Activated CD8-positive, alpha-beta T cell treated with anti-CD3 and anti-CD28 coated beads for 36 hours (primary cell): Measurements from ENCODE around the gene PTPRN2. TPM values are rescaled to one million over a fixed set of nuclear protein-coding genes. Genes with fewer than 3 reads are reported as not detected.

Source experiments
- ATAC-seq: fragments of 200-7000 bp; cut with Tn5 transposase; one replicate; pipeline ENCODE4 v1.10.0; 2021; ENCODE audit warnings: mild to moderate bottlenecking, moderate library complexity
- CTCF ChIA-PET: fragments of 350-600 bp; sonication (Branson Sonifier 250); formaldehyde crosslinking; loops from one replicate; lab custom pipeline; 2021; ENCODE audit warnings: antibody characterized with exemption; lab: Charles Lee
- POLR2A ChIA-PET: fragments of 350-600 bp; sonication (Branson Sonifier 250); formaldehyde crosslinking; loops from one replicate; lab custom pipeline; 2021; ENCODE audit warnings: antibody characterized with exemption; lab: Charles Lee
- DNase-seq: peaks from one replicate; pipeline ENCODE4 v3.0.0-alpha.2; 2020
- H3K27ac Mint-ChIP-seq: one replicate; pipeline ENCODE4 v1.8.0; 2021; ENCODE audit warnings: mild to moderate bottlenecking, mixed read lengths
- H3K27me3 Mint-ChIP-seq: one replicate; pipeline ENCODE4 v1.8.0; 2021; ENCODE audit warnings: mixed read lengths
- H3K36me3 Mint-ChIP-seq: one replicate; pipeline ENCODE4 v1.8.0; 2021; ENCODE audit warnings: low read depth, mixed read lengths
- H3K4me1 Mint-ChIP-seq: one replicate; pipeline ENCODE4 v1.8.0; 2021; ENCODE audit warnings: low read depth, mixed read lengths
- H3K4me3 Mint-ChIP-seq: one replicate; pipeline ENCODE4 v1.8.0; 2021; ENCODE audit warnings: mild to moderate bottlenecking, moderate library complexity, mixed read lengths
- H3K9me3 Mint-ChIP-seq: one replicate; pipeline ENCODE4 v1.8.0; 2021; ENCODE audit warnings: mixed read lengths
- CTCF ChIP-seq: fragments of 200-600 bp; IDR thresholded peaks from one replicate; pipeline ENCODE4 v1.8.0; 2022; ENCODE audit warnings: antibody characterized with exemption, mild to moderate bottlenecking
- intact Hi-C: fragments of 100-400 bp; cut with micrococcal nuclease; formaldehyde crosslinking; loops from one replicate; pipeline ENCODE4 v1.10.0; 2022
- total RNA-seq, 2 experiments: library from RNA; stranded (reverse); gene quantifications; one replicate each; pipeline ENCODE4 v1.2.3, GENCODE V29; 2021

PTPRN2 gene
- total RNA-seq, 2 experiments from 2014 or later = 0.49 to 0.65 TPM

GRCh38 chr7:157641866-157642265, 945.8 kb downstream of the PTPRN2 start:
- Mint-ChIP-seq H3K36me3 (no peaks in the 10 kb centered on the region), H3K4me1 (no peaks in the 10 kb centered on the region), H3K4me3 (no peak overlapping the region), H3K27ac (no peak overlapping the region), H3K27me3 (peaks cover 3% of the 10 kb centered on the region), H3K9me3 (peaks cover 5% of the 10 kb centered on the region)
- TF ChIP-seq CTCF = no peak
- no peak for DNase-seq
- intact Hi-C loops = no loop called here
- ATAC-seq = no peak
- POLR2A ChIA-PET = no interaction called here
- CTCF ChIA-PET = interaction anchor here (1.3 to 1.5 kb wide), 2 partner anchors 8 to 209 kb away, joined by 3 to 4 read pairs; no protein-coding TSS in a partner anchor

GRCh38 chr7:157640144-157640543, 947.5 kb downstream of the PTPRN2 start:
- TF ChIP-seq CTCF = no peak
- intact Hi-C loops = no loop called here
- Mint-ChIP-seq H3K27ac (no peak overlapping the region), H3K36me3 (no peaks in the 10 kb centered on the region), H3K4me1 (no peaks in the 10 kb centered on the region), H3K27me3 (peaks cover 6% of the 10 kb centered on the region), H3K9me3 (peaks cover 5% of the 10 kb centered on the region), H3K4me3 (no peak overlapping the region)
- ATAC-seq (no peak), DNase-seq (no peak)
- POLR2A ChIA-PET = no interaction called here
- CTCF ChIA-PET = no interaction called here

GRCh38 chr7:157638563-157638962, 949.1 kb downstream of the PTPRN2 start:
- no peaks in the 10 kb centered on the region for H3K36me3 Mint-ChIP-seq
- CTCF ChIA-PET = interaction anchor here (1.3 kb wide), 1 partner anchor 12 kb away, joined by 3 read pairs; no protein-coding TSS in a partner anchor
- peaks cover 7% of the 10 kb centered on the region for H3K27me3 Mint-ChIP-seq
- no peaks in the 10 kb centered on the region for H3K4me1 Mint-ChIP-seq
- ATAC-seq = no peak
- POLR2A ChIA-PET = no interaction called here
- no peak for DNase-seq
- no peak for TF ChIP-seq CTCF
- intact Hi-C loops = no loop called here
- no peak overlapping the region for H3K4me3 Mint-ChIP-seq
- H3K9me3 Mint-ChIP-seq = peaks cover 5% of the 10 kb centered on the region
- H3K27ac Mint-ChIP-seq = no peak overlapping the region

- DNase-seq (no peak), ATAC-seq (no peak)
- ChIA-PET POLR2A (interaction anchor here (0.6 kb wide), 1 partner anchor 10 kb away, joined by 3 read pairs; no protein-coding TSS in a partner anchor), CTCF (interaction anchor here (1.3 kb wide), 1 partner anchor 10 kb away, joined by 3 read pairs; no protein-coding TSS in a partner anchor)
- no peak for TF ChIP-seq CTCF
- H3K4me1 Mint-ChIP-seq = no peaks in the 10 kb centered on the region
- H3K4me3 Mint-ChIP-seq = no peak overlapping the region
- H3K27me3 Mint-ChIP-seq = peaks cover 9% of the 10 kb centered on the region
- intact Hi-C loops = no loop called here
- no peak overlapping the region for H3K27ac Mint-ChIP-seq
- no peaks in the 10 kb centered on the region for H3K36me3 Mint-ChIP-seq
- peaks cover 5% of the 10 kb centered on the region for H3K9me3 Mint-ChIP-seq
Observed at GRCh38 chr7:157637216-157637949, 950.2 kb downstream of the PTPRN2 start.

GRCh38 chr7:157635669-157636068, 952.0 kb downstream of the PTPRN2 start:
- no peaks in the 10 kb centered on the region for H3K4me1 Mint-ChIP-seq
- no peak for TF ChIP-seq CTCF
- H3K9me3 Mint-ChIP-seq = peaks cover 5% of the 10 kb centered on the region
- H3K36me3 Mint-ChIP-seq = no peaks in the 10 kb centered on the region
- H3K27ac Mint-ChIP-seq = no peak overlapping the region
- ChIA-PET CTCF (interaction anchor here (1.1 kb wide), 1 partner anchor 9 kb away, joined by 3 read pairs; no protein-coding TSS in a partner anchor), POLR2A (no interaction called here)
- intact Hi-C loops = no loop called here
- DNase-seq = no peak
- H3K27me3 Mint-ChIP-seq = peaks cover 9% of the 10 kb centered on the region
- ATAC-seq = no peak
- H3K4me3 Mint-ChIP-seq = no peak overlapping the region
